Fibroblast of skin of back (primary cell): ENCODE results near the gene NR2F2.

Source experiments
- DNase-seq: peaks from one replicate; pipeline ENCODE4 v3.0.0-alpha.2; 2013

NR2F2 gene

DNA sequence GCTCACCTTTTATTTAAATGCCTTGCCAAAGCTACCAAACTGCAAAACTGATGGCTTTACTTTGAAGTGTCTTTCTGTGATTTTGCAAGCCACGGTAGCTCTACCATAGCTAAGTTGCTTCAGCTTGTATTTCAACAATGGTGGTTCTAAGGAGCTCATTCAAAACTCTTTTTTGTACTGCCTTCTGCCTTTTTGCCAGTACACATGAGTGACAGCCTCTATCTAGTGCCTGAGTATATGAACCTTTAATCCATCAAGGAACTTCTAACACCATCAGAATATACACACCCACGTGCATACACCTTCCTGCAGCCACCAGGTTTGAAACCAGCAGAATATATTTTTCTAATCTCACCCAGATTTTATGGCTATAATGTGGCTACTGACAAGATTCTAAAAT, 10.4 kb upstream of the NR2F2 start:
- DNase-seq, result no peak

DNA sequence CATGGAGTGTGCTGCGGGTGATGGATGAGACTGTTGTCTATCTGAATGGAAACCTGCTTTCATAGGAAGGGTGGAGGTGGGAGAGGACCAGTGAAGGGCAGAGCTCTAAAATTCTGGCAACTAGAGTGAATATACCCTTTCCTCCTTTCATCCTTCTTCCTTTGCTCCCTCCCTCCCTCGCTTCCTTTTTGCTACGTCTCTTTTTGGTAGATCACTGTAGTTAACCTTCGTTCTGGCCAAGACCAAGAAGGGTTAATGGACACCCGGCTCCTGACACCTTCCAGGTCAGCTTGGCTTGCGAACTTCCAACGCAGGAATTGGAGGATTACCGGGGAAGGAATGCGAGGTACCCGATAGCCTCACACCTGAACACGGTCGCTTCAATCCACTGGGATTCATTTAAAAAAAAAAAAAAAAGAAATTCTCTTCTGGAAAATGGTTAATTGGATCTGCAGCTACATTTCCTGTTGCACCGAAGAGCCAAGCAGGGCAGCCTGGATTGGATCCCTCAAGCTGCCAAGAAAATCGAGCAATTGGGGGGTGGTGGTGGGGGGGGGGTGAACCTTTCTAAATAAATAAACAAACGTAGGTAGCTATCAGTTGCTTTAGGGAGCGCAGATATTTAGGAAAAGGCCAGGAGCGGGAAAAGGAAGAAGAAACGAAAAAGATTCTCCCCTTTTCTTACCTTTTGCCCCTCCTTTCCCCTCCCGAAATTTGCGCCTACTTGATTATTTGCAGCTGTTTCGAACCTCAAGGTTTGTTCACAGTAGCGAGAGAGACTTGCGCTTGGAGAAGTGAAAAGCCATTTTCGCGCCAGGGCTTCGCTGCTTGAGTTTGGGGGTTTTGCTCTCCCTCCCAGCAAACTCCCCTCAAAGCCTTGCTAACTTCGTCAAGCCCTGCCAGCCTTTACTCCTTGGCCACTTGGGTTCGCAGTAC, 9.5 kb upstream of the NR2F2 start:
- DNase-seq, result no peak

DNA sequence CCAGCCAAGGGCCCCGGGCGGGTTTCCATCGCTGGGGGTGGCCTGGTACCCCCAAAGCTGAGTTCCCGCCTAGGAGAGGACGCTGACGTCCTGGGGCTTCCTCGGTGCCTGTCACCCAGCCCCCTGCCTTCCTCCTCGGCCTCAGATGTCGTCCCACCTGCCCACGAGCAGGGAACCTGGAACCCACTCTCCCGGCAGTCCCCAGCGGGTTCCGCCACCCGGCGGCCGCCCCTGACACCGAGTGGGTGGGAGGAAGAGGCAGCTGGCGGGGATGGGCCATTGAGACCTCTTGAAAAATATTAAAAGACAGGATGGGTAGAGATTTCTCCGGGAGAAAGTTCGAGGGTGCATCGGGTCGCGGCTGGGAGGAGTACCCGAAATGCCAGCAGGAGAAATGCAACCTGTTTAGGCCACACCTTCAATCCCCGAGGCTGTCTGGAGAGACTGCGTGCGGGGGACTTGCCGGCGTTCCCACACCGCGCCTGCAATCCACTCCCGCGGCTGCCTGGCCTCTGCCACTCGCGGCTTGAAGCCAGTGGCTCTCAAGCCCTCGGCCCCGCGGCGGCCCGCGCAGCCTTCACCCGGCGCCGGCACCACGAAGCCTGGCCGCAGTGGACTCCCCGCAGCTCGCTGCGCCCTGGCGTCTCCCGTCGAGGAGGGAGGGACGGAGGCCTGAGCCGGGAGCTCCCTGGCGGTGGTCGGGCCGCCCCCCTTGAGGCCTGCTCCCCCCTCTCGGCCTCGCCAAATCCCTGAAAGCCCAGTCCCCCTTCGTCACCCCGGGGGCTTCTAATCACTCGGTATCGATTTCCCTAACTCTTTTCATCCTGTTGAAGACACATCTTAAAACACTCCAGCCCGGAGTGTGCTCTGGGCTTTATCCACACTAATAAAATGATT, 8.6 kb upstream of the NR2F2 start:
- no peak for DNase-seq

DNA sequence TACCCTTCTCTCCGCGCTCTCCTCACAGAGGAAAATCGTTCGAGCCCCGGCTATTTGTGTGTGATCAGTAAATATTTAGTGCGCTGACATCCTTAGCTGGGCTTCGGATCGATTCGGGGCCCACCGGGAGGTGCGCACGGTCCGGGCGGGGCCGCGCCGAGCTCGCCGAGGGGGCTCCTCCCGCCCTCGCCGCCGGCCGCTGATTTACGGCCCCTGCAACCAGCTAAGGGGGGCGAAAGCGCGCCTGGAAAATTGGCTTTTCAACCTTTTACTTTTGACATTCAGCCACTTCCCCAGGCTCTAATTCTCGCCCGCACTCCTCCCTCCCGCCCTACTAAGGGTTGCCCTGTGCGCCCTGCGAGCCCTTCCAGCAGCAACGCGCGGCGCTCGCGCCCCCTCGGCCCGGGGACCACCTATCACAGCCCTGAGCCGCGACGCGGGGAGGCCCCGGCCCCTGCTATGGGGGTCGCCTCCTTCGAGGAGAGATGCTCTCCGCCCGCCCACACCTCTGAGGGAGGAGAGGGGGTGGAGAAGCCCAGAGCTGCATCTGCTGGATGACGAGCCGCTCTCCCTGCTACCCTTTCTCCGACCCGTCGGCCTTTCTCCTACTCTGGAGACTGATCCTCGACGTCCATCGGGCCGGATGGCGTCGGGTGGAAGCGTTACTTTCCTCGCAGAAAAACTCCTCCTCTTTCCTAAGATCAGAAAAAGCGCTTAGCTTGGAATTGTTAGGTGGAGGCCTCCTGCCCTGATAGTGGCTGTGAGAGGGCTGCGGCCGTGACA, 7.8 kb upstream of the NR2F2 start:
- no peak for DNase-seq

DNA sequence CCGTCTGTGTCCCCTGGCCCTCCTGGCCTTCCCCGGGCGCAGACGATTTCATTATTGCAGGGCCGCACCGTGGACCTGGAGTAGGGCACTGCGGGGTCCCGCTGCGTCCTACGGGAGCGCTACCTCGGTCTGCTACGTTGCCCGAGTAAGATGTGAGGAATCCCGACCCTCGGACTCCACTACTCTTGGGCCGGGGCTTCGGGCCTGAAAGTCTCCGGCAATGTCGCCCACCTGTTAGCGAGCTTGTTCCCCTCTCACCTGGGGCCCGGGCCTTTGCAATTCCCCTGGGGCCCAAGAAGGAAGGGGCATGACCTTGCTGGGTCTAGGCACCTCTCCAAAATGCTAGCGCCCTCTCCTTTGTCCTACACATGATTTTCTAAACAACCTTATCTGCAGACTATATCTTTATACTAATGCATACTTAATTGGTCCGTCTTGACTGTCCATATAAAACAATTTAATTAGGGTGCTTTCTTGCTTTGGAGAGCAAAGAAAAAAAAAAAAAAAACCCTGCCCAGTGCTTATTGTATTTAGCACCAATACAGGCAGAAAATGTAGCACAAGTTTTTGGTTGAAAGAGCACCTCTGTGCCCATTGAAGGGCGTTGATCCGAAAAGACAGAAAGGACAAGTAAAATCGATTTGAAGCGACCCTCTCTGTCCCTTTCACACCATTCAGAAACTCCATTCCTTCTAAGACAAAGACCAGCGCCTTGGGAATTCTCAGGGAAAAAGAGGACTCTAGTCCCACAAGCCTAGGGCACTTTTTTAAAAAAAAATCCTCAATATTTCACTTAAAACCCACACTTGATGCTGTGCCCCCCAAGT, 7.0 kb upstream of the NR2F2 start:
- DNase-seq, result no peak

DNA sequence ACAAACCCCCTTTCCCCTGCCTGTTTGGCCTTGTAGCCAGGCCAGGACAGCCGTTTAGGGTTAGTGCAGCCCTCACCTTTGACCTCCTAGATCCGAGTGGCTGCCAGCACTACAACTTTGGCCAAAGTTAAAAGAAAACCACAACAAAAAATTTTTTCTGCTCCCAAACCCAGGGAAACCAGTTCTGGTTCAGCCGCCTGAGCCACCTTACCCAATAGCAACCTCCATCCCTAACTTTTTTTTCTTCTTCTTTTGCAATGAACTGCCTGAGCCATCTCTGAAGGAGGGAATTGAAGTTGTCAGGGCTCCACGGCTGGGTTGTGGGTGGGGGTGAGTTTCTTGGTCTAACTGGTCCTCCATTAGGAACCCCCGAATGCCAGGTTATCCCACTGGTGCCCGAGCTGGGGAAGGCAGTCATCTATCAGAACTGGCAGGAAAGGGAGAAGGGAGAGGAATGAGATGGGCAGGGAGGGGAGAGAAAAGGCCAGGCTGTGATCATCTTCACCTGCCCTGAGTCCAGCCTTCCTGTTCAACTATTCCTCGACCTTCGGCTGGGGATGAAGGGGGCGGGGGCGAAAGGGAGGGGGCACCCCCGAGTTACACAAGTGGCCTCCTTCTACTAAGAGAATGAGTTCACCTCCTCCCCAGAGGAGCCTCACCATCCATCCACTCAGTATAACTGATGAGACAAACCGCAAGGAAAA, 6.2 kb upstream of the NR2F2 start:
- no peak for DNase-seq

DNA sequence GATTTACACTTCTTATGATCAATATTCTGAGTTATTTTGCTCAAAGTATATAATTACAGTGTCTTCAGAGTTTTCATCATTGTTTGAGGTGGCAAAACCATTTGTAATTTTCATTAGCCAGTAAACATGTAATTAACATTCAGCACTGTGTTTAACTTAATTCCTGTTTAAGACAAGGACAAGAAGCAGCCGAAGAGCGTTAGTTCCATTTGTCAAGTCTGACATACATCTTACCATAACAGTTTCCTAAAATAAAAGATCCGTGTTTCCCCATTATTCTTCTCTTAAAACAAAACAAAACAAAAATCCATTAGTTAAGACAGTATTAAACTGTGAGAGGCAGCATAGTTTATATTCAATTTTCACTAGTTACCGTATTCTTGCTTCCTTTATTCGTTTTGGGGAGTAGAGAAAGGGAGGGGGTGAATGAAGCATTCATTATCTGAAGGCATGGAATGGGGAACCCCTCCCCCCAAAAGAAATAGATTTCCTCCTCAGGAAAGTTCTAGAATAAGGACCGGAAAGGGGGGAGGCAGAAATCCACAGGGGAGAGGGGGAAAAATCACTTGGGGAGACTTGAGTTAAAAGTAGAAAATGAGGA, 5.5 kb upstream of the NR2F2 start:
- no peak for DNase-seq

DNA sequence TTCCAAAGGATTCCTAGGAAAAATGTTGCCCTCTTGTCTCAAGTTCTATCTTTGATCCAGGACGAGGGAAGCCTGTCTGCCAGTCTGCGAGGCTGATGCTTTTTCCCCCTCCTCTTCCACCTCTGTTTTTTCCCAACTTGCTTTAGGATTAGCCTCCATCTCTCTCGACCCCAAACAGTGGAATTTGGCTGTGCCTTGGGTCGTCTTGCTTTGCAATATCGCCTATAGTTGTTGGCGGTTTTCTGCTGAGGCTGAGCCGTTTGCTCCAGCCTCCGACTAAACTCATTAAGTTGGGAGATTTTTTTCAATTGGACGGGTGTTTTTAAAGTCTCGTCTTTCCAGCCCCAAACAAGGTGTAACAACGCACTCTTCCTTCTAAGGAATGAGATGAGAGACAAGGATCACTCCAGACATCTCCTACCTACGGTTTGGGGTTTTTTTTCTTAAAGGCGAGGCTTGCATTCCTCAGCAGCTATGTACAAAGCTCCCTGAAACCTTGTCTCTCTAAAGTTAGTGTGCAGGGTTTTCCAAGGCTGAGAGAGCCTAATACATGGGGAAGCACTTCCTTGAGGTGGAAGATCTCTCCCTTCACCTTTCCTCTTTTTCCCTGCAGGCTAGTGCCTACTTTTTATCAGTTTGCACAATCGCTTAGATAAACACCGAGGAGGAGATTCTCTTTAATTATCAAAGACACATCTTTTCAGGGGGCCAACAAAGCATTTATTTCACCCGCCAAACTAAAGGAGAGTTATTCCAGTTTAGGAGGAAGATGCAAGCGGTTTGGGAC, 4.8 kb upstream of the NR2F2 start:
- no peak for DNase-seq

DNA sequence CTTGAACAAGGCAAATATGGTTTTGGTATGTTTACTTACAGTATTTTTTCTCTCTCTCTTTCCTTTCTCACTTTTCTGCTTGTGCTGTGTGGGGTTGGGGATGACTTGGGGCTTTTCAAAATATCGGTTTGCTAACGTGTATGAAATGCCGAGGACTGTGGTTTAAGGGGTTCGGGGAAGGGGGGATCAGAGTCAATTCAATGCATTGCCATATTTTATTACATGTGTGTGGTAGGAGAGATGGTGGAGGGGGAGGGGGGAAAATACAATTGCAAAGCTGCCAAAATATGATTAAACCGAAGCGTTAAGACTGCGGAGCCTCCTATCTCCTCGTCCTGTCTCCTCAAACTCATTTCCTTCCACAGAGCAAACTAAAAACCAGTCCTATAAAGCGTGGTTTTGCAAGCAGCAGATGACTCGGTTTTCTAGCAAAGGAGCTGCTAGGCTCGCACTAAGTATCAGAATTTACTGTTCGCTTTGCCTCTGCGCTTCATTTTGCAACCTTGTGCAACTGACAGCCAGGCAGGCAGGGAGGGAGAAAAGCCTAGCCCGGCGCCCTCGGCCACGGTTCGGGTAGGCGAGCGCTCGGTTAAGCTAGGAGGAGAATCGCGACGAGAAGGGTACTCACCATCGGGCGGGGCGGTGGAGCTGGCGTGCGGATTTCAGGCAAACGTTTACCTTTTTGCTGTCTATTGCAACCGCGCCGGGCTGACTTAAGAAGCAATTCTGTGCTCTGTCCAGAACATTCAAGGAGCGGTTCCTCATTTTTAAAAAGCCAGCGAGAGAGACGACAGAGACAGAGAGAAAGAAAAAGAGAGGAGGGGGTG, 4.0 kb upstream of the NR2F2 start:
- peak; percentile 54 for DNase-seq

DNA sequence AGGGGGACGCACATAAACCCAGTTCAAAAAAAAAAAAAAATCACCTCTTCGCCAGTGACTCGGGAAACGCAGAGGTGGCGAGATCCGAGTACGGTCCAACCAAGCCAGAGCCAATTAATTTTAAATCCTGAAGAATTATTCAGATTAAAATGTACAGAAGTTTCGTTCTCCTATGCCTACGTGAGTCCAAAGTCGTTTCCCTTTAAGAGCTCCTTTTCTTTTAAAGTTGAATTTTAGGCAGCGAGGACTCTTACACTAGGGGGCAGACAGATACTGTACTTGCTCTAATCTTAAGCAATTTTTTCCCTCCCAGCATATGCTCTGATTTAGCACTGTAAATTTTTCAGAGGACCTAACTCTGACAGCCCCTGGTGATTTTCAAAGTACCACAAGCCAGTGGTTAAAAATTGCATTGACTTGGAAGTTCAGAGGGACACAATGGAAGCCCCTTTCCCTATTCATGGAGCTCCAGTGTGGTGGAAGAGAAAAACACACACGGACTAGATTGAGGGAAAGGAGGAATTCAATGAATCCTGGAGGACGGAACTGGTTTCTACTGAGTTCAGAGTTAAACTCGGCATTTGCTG, 3.3 kb upstream of the NR2F2 start:
- peak; percentile 88 for DNase-seq

DNA sequence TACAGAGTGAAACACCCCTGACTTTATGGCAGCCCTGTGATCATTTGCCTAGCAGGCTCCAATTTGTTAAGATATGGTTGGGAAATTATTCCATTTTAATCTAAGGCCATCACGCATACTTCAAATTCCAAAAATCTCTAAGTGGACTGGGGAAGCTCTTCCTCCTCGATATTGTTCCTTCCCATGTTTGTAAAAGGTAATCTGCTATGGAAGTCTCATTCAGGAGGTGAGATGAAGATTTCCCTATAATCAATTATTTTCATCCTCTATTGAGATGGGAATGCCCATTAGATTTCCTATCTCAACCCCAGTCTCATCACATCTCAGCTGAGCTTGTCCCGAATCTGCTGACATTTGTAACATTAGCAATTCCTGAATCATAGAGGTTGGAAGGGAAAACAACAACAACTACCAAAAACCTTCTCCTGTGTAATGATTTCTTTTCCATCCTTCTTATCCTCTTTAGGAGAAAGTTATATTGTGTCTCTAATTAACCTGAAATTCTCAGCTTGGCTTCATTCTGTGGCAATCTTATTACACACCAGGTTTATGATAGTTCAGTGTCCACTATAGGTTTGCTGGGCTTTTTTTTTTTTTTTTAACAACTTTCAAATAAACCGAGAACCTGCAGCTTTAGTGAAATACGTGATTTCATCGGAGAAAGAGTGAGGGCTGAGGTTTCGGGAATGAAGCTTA, 2.2 kb upstream of the NR2F2 start:
- no peak for DNase-seq

DNA sequence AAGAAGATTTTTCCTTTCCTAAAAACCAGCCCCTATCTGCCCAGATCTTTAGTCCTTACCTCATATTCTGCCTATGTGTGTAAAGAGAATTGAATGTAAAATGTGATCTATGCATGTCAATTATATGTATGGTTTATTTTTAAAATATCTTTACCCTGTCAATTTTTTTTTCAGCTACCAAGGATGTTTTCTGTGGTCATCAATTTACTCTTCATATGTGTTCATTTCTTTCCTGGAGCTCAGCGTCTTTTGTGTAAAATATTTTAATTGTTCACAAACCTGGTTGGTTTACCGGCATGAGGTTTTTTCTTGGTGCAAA, 1.7 kb upstream of the NR2F2 start:
- no peak for DNase-seq

DNA sequence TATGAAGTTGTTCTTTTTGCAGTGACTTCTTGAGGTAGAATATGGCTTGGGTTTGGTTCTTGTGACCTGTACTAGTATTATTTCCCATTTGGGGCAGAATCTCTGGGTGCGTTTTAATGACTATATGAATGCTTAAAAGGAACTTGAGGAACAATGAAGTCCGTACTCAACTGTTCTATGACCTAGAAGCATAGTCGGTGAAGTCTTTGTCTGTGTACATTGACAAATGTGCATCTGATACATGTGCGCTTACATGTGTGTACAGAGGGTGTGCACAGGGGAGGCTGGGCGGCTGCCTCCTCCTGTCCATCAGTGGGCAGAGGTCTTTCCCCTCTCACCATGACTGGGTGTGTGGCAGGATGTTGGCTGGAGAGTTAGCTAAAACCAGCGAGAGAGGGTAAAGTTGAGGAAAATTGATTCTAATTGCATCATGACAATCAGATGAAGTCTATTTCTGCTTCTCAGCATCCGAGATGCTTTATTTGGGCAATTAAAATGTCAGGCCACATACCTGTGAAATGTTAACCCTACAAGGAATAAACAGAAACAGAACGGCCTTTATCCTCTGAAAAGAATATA, 1.0 kb upstream of the NR2F2 start:
- DNase-seq, result no peak

DNA sequence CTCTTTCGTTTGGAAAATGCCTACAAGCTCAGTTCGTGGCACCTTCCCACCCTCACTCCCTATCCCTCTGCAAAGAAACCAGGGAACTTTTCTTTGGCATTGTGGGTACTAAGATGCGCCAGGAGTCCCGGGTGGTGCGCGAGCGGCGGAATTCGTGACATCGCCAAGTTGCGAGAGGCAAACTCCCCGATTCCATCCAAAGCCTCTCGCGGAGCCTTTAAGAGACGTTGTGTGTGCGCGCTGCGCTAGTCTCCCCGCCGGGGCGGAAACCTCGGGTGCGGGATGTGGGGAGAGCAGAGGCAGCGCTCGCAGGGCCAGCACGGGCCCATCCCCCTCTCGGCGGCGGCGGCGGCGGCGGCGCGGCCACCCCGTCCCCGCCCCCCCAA, 443 bp upstream of the NR2F2 start:
- DNase-seq, result peak; percentile 80

DNA sequence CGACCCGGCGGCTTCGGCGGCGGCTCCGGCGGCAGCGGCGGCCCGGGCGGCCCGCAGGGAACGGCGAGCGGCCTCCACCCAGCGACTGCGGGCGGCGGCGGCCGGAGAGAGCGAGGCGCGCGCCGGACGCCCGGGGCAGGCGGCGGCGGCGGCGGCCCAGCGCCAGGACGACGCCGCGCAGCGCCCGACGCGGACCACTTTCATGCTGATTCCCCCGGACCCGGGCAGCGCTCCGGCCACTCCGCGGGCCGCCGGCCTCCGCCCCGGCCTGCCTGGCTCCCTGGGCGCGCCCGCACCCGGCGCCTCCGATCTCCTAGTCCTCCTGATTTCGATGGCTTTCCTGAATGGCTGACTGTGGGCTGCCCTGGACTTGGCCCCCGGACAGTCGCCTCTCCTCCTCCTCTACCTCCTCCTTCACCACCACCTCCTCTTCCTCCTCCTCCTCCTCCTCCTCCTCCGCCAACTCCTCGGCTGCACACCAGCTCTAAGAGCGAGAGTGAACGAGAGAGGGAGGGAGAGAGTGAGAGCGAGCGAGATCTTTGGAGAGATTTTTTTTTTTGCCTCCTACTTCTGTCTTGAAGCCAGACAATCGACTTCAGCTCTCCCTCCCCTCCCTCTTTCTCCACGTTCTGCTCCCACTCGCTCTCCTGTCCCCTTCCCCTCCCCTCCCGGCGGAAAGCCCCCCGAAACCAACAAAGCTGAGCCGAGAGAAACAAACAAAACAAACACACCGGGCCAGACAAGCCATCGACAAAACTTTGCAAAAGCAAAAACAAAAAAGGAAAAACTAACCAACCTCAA, 844 bp downstream of the NR2F2 start:
- DNase-seq, result peak; percentile 58

DNA sequence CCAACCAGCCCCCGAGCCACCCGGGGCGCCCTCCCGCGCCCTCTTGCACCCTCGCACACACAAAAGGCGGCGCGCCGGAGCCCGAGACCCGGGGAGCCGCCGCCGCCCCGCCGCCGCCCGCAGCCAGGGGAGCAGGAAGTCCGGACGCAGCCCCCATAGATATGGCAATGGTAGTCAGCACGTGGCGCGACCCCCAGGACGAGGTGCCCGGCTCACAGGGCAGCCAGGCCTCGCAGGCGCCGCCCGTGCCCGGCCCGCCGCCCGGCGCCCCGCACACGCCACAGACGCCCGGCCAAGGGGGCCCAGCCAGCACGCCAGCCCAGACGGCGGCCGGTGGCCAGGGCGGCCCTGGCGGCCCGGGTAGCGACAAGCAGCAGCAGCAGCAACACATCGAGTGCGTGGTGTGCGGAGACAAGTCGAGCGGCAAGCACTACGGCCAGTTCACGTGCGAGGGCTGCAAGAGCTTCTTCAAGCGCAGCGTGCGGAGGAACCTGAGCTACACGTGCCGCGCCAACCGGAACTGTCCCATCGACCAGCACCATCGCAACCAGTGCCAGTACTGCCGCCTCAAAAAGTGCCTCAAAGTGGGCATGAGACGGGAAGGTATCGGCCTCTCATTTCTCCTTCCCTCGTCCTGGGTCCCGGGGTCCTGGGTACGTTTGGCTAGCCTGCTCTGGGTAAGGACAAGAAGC, 1.6 kb downstream of the NR2F2 start:
- peak; percentile 64 for DNase-seq
